H1 (cell line): Measurements from ENCODE around the gene SEPTIN5. TPM values are rescaled to one million over a fixed set of nuclear protein-coding genes. Genes with fewer than 3 reads are reported as not detected.

Experiments
- CTCF ChIA-PET: fragments of 300-600 bp; sonication (Branson Sonifier 250); formaldehyde crosslinking; loops from one replicate; lab custom pipeline; 2021; ENCODE audit not compliant: partially characterized antibody; lab: Charles Lee
- POLR2A ChIA-PET: fragments of 300-600 bp; sonication (Branson Sonifier 250); formaldehyde crosslinking; loops from one replicate; lab custom pipeline; 2021; ENCODE audit warnings: inconsistent platforms; ENCODE audit not compliant: partially characterized antibody; lab: Charles Lee
- DNase-seq, 2 experiments: peaks; one replicate each; pipeline versions ENCODE4 v3.0.0 to v3.0.0-alpha.2; 2010 to 2022; ENCODE audit warnings: low spot score in 2 of 2, low read depth in 1 of 2, mixed read lengths in 1 of 2
- FAIRE-seq: peaks from 2 replicates; lab custom pipeline; 2011; peaks lifted over from hg19 to GRCh38; lab: Jason Lieb, UNC
- H2AFZ ChIP-seq: 2 replicates; pipeline ENCODE4 v1.8.1; 2012; ENCODE audit warnings: low read length, inconsistent platforms
- H2AK5ac ChIP-seq: 2 replicates; pipeline ENCODE4 v1.6.1; 2013; ENCODE audit warnings: low read depth, low read length
- H2BK120ac ChIP-seq: replicated peaks from 2 replicates; pipeline ENCODE3; 2013; ENCODE audit warnings: low read depth, low read length, inconsistent platforms
- H2BK12ac ChIP-seq: 2 replicates; pipeline ENCODE4 v1.6.1; 2013; ENCODE audit warnings: low read depth, low read length
- H2BK15ac ChIP-seq: 2 replicates; pipeline ENCODE4 v1.6.1; 2013; ENCODE audit warnings: low read length
- H2BK20ac ChIP-seq: 2 replicates; pipeline ENCODE4 v1.6.1; 2013; ENCODE audit warnings: low read length
- H2BK5ac ChIP-seq: 2 replicates; pipeline ENCODE4 v1.6.1; 2013; ENCODE audit warnings: low read depth, low read length
- H3K14ac ChIP-seq: 2 replicates; pipeline ENCODE4 v1.6.1; 2013; ENCODE audit warnings: inconsistent platforms; ENCODE audit not compliant: insufficient read length
- H3K18ac ChIP-seq: 2 replicates; pipeline ENCODE4 v1.6.1; 2013; ENCODE audit warnings: low read length; ENCODE audit errors: extremely low read depth
- H3K23ac ChIP-seq: 2 replicates; pipeline ENCODE4 v1.6.1; 2013; ENCODE audit warnings: inconsistent platforms; ENCODE audit not compliant: insufficient read length
- H3K23me2 ChIP-seq: 2 replicates; pipeline ENCODE4 v1.6.1; 2013; ENCODE audit warnings: low read depth, low read length
- H3K27ac ChIP-seq: 2 replicates; pipeline ENCODE4 v1.6.1; 2011; ENCODE audit warnings: low read depth, low read length, inconsistent platforms
- H3K27me3 ChIP-seq, 4 experiments: replicated peaks in 1 of 4; 1 replicate in 1 of 4; 2 replicates in 3 of 4; pipeline versions ENCODE4 v1.6.1 to v1.8.1; 2011 to 2013; ENCODE audit warnings: low read length in 3 of 4, mild to moderate bottlenecking in 3 of 4, inconsistent platforms in 2 of 4, mixed read lengths in 2 of 4, moderate library complexity in 1 of 4; ENCODE audit not compliant: control insufficient read depth in 3 of 4, insufficient read depth in 3 of 4; ENCODE audit errors: extremely low read depth in 1 of 4
- H3K36me3 ChIP-seq, 4 experiments: 2 replicates each; pipeline versions ENCODE4 v1.6.1 to v1.8.1; 2011 to 2013; ENCODE audit warnings: mild to moderate bottlenecking in 4 of 4, low read length in 3 of 4, moderate library complexity in 2 of 4, control low read depth in 1 of 4, inconsistent platforms in 1 of 4; ENCODE audit not compliant: insufficient read depth in 4 of 4, control insufficient read depth in 2 of 4
- H3K4ac ChIP-seq: replicated peaks from 2 replicates; pipeline ENCODE3; 2013; ENCODE audit warnings: low read length, low read depth, mixed read lengths, inconsistent platforms; ENCODE audit not compliant: insufficient read length
- H3K4me1 ChIP-seq, 4 experiments: replicated peaks in 1 of 4; 1 replicate in 1 of 4; 2 replicates in 3 of 4; pipeline versions ENCODE4 v1.6.1 to v1.8.1; 2011 to 2013; ENCODE audit warnings: low read length in 3 of 4, inconsistent platforms in 2 of 4, mixed read lengths in 1 of 4; ENCODE audit not compliant: insufficient read depth in 4 of 4, control insufficient read depth in 3 of 4
- H3K4me2 ChIP-seq, 2 experiments: 2 replicates each; pipeline versions ENCODE4 v1.6.1 to v1.8.1; 2011 to 2013; ENCODE audit warnings: low read depth in 2 of 2, low read length in 2 of 2, control low read depth in 1 of 2, inconsistent platforms in 1 of 2, mild to moderate bottlenecking in 1 of 2; ENCODE audit not compliant: insufficient read depth in 1 of 2
- H3K4me3 ChIP-seq, 4 experiments: fragments of 200-600, 300-600 bp in 1 of 4; sonication (generic), shearing (Covaris generic), sonication (Bioruptor Twin) in 1 of 4; 2 replicates each; pipeline versions ENCODE4 v1.5.1 to v1.8.1; 2011 to 2016; ENCODE audit warnings: low read length in 4 of 4, low read depth in 3 of 4, control low read depth in 2 of 4, inconsistent platforms in 2 of 4, mild to moderate bottlenecking in 2 of 4, mixed read lengths in 1 of 4, moderate library complexity in 1 of 4; ENCODE audit not compliant: insufficient read depth in 2 of 4; ENCODE audit errors: extremely low read depth in 1 of 4
- H3K56ac ChIP-seq: replicated peaks from 2 replicates; pipeline ENCODE3; 2013; ENCODE audit warnings: low read depth, mild to moderate bottlenecking, mixed read lengths, low read length, inconsistent platforms; ENCODE audit not compliant: insufficient read length
- H3K79me1 ChIP-seq: 2 replicates; pipeline ENCODE4 v1.6.1; 2013; ENCODE audit warnings: low read depth, low read length, control low read depth
- H3K79me2 ChIP-seq, 2 experiments: 2 replicates each; pipeline versions ENCODE4 v1.6.1 to v1.8.1; 2012 to 2013; ENCODE audit warnings: low read length in 2 of 2, mild to moderate bottlenecking in 2 of 2, inconsistent platforms in 1 of 2; ENCODE audit not compliant: insufficient read depth in 2 of 2, control insufficient read depth in 1 of 2
- H3K9ac ChIP-seq, 4 experiments: replicated peaks in 1 of 4; 1 replicate in 1 of 4; 2 replicates in 3 of 4; pipeline versions ENCODE4 v1.6.1 to v1.8.1; 2011 to 2013; ENCODE audit warnings: low read depth in 3 of 4, low read length in 3 of 4, control low read depth in 2 of 4, mild to moderate bottlenecking in 2 of 4, moderate library complexity in 2 of 4, inconsistent platforms in 1 of 4; ENCODE audit errors: extremely low read depth in 1 of 4
- H3K9me3 ChIP-seq, 2 experiments: 2 replicates each; pipeline versions ENCODE4 v1.6.1 to v1.8.1; 2012 to 2013; ENCODE audit warnings: mild to moderate bottlenecking in 2 of 2, moderate library complexity in 2 of 2, control low read depth in 1 of 2, inconsistent platforms in 1 of 2, low read depth in 1 of 2, low read length in 1 of 2, mixed read lengths in 1 of 2; ENCODE audit not compliant: insufficient read depth in 2 of 2
- H4K20me1 ChIP-seq, 2 experiments: replicated peaks in 1 of 2; 2 replicates each; pipeline versions ENCODE3 to v1.8.1; 2011 to 2013; ENCODE audit warnings: inconsistent platforms in 2 of 2, low read length in 2 of 2, mild to moderate bottlenecking in 1 of 2; ENCODE audit not compliant: insufficient read depth in 2 of 2, control insufficient read depth in 1 of 2
- H4K5ac ChIP-seq: 2 replicates; pipeline ENCODE4 v1.6.1; 2013; ENCODE audit warnings: low read length, low read depth, mixed read lengths, inconsistent platforms; ENCODE audit not compliant: insufficient read length
- H4K8ac ChIP-seq: 2 replicates; pipeline ENCODE4 v1.8.0; 2013; ENCODE audit warnings: mild to moderate bottlenecking, moderate library complexity, low read length, inconsistent platforms; ENCODE audit not compliant: insufficient read depth; ENCODE audit errors: extremely low read depth
- H4K91ac ChIP-seq: replicated peaks from 2 replicates; pipeline ENCODE3; 2013; ENCODE audit warnings: low read length, mixed read lengths, inconsistent platforms; ENCODE audit not compliant: insufficient read length
- BCL11A ChIP-seq, 2 experiments: IDR thresholded peaks; one replicate each; pipeline ENCODE4 v1.6.1; 2011; ENCODE audit warnings: low read depth in 2 of 2, low read length in 2 of 2, mild to moderate bottlenecking in 2 of 2
- CBX8 ChIP-seq: fragments of 300-800, 300-1000 bp; sonication (generic); IDR thresholded peaks from 2 replicates; pipeline ENCODE4 v1.7.1; 2016; ENCODE audit warnings: low read depth, low read length, borderline replicate concordance
- CTBP2 ChIP-seq: IDR thresholded peaks from 2 replicates; pipeline ENCODE4 v1.7.0; 2011; ENCODE audit warnings: borderline replicate concordance, mild to moderate bottlenecking, moderate library complexity, mixed read lengths, low read length; ENCODE audit not compliant: insufficient read depth, insufficient read length
- EZH2 ChIP-seq: fragments of 200-600 bp; sonication (generic); IDR thresholded peaks from 2 replicates; pipeline ENCODE4 v1.7.1; 2012; ENCODE audit warnings: low read depth, mild to moderate bottlenecking, moderate library complexity, low read length, inconsistent platforms; ENCODE audit not compliant: severe bottlenecking
- GABPA ChIP-seq: IDR thresholded peaks from 2 replicates; pipeline ENCODE4 v1.6.1; 2011; ENCODE audit warnings: mild to moderate bottlenecking, low read length, moderate library complexity, borderline replicate concordance; ENCODE audit not compliant: insufficient read depth
- KDM4A ChIP-seq: IDR thresholded peaks from one replicate; pipeline ENCODE4 v1.7.1; 2012; ENCODE audit warnings: low read depth, mild to moderate bottlenecking, moderate library complexity, low read length, inconsistent platforms; ENCODE audit not compliant: severe bottlenecking
- POLR2A ChIP-seq, 2 experiments: IDR thresholded peaks; 1 replicate in 1 of 2; 2 replicates in 1 of 2; pipeline ENCODE4 v1.6.1; 2011; ENCODE audit warnings: low read depth in 2 of 2, low read length in 2 of 2, mild to moderate bottlenecking in 2 of 2; ENCODE audit errors: control extremely low read depth in 1 of 2
- RNF2 ChIP-seq: fragments of 200-900, 300-1000 bp; sonication (generic); IDR thresholded peaks from 2 replicates; pipeline ENCODE4 v1.7.1; 2016; ENCODE audit warnings: borderline replicate concordance, low read depth, mild to moderate bottlenecking, antibody characterized with exemption, low read length; ENCODE audit not compliant: poor library complexity, severe bottlenecking; ENCODE audit errors: missing control alignments
- TBP ChIP-seq: IDR thresholded peaks from 2 replicates; pipeline ENCODE4 v1.6.1; 2011; ENCODE audit warnings: low read depth, low read length, improper control_type of control experiment
- WGBS, 2 experiments: shearing (Covaris generic) in 1 of 2; methylation state at CpG; one replicate each; pipeline versions ENCODE4 v1.1.6 to v1.1.7; 2013 to 2015; ENCODE audit warnings: low lambda C conversion rate in 2 of 2, mixed read lengths in 2 of 2, inconsistent platforms in 1 of 2, low coverage in 1 of 2, missing lambda C conversion rate in 1 of 2; ENCODE audit not compliant: insufficient replicate concordance in 2 of 2, insufficient coverage in 1 of 2, insufficient read length in 1 of 2; ENCODE audit errors: extremely low coverage in 1 of 2, missing lambda C conversion rate in 1 of 2; 5-methylcytosine and 5-hydroxymethylcytosine counted together
- polyA plus RNA-seq, 7 experiments: library from polyadenylated mRNA; depleted of rRNA in 3 of 7; stranded (reverse) in 5 of 7; unstranded in 2 of 7; fragments of >200 nt in 5 of 7; fragments of 200-250 nt in 2 of 7; gene quantifications; 1 replicate in 5 of 7; 2 replicates in 1 of 7; 4 replicates in 1 of 7; pipeline versions ENCODE4 v1.2.1 to v1.2.3, GENCODE V29; 2011 to 2013; ENCODE audit warnings: missing spikeins in 2 of 7, mixed read lengths in 2 of 7
- total RNA-seq: library from RNA; stranded (reverse); fragmentation: NEBNext Ultra II Directional; extraction: Animal tissue kit (Norgen Biotek cat#: 25700); gene quantifications from 2 replicates; pipeline ENCODE4 v1.2.1, GENCODE V29; 2021

Gene SEPTIN5
- total and polyA plus RNA-seq, 2 of the 8 experiments (the other 6 are each of a cell fraction or from before 2014, with no cell fraction given), result 6.0 to 8.6 TPM

GRCh38 chr22:19760058-19760950 lies 46.0 kb downstream of the SEPTIN5 start, which contains the start of gene TBX1:
TSS of gene TBX1 (plus strand) at chr22:19760778. CDS start at chr22:19760844, 66 bp downstream.
- Histone ChIP-seq H4K91ac (no peak within 1 kb of the TSS), H3K4me1 (peaks cover 0 to 62% (median 34%) of the 10 kb centered on the region in 4 experiments; a peak in 5 of 7 replicates), H3K9me3 (no peaks in the 10 kb centered on the region), H3K14ac (no peak within 1 kb of the TSS), H2BK12ac (peak within 1 kb of the TSS; percentile 94; the same call in 1 of the 2 replicates), H3K79me1 (no peaks in the 10 kb centered on the region), H3K23ac (no peak within 1 kb of the TSS), H3K56ac (no peak within 1 kb of the TSS), H2BK5ac (no peak within 1 kb of the TSS), H2BK20ac (no peak within 1 kb of the TSS), H3K4ac (no peak within 1 kb of the TSS), H3K27me3 (peaks cover 89 to 97% (median 95%) of the 10 kb centered on the region in 4 experiments), H3K9ac (no peak within 1 kb of the TSS), H3K4me2 (peak within 1 kb of the TSS; percentile 40 to 55), H3K36me3 (peaks cover 0 to 20% (median 0%) of the 10 kb centered on the region in 4 experiments; a peak in 1 of 8 replicates), H2BK120ac (no peak within 1 kb of the TSS), H2AFZ (no peak within 1 kb of the TSS), H3K79me2 (no peaks in the 10 kb centered on the region)
- POLR2A ChIA-PET, result no interaction called here
- 2% methylated on average over 36 of the region's 79 CpGs; no CpG with 5 or more reads in 1 of the 2 experiments for whole genome bisulfite sequencing, 2 experiments
- no peak for FAIRE-seq
- CTCF ChIA-PET, result interaction anchor here (0.7 to 16.5 kb wide), 5 partner anchors 14 to 150 kb away, joined by 3 to 168 read pairs (median 3); partner anchors contain the start of gene GP1BB
- TF ChIP-seq POLR2A (IDR thresholded peaks at IDR 0.05; ENCODE audit: control extremely low read depth in 1 of 2, low read depth in 2 of 2, low read length in 2 of 2), result no peak
- TF ChIP-seq GABPA, result no peak
- TF ChIP-seq BCL11A (IDR thresholded peaks at IDR 0.05; ENCODE audit: low read depth in 2 of 2, low read length in 2 of 2), result no peak
- TF ChIP-seq CBX8, result peak; percentile 81
- TF ChIP-seq CTBP2, result no peak
- peak; percentile 15 for TF ChIP-seq KDM4A
- TF ChIP-seq EZH2, result no peak
- TF ChIP-seq RNF2, result peak; percentile 92
- TF ChIP-seq TBP, result no peak
- TF ChIP-seq, all 59 proteins: peak for 3
- no peak for DNase-seq
- H3K27ac ChIP-seq, result no peak within 1 kb of the TSS
- H4K8ac ChIP-seq, result no peak within 1 kb of the TSS
- H3K18ac ChIP-seq, result peak within 1 kb of the TSS; percentile 32; the same call in 1 of the 2 replicates
- H4K20me1 ChIP-seq, result peaks cover 25 to 46% of the 10 kb centered on the region in 2 experiments
- H2BK15ac ChIP-seq, result 0 out of 2 replicates have a peak within 1 kb of the TSS, but pooled peaks have one; percentile 88
- H3K4me3 ChIP-seq, result peak within 1 kb of the TSS in 1 of 4 experiments; percentile 46; a peak in 2 of 8 replicates
- H4K5ac ChIP-seq, result no peak within 1 kb of the TSS
- no peak within 1 kb of the TSS for H2AK5ac ChIP-seq
- peaks cover under 1% of the 10 kb centered on the region; the same call in 1 of the 2 replicates for H3K23me2 ChIP-seq
